ENCODE data around the gene TMEM39B. TPM values are rescaled to one million over a fixed set of nuclear protein-coding genes. Genes with fewer than 3 reads are reported as not detected.
A peak's percentile ranks its signal among the peaks of the same experiment; 100 is the strongest.

Gene TMEM39B
- total and polyA plus RNA-seq, 2 donors (not counting 3 experiments of a cell fraction or from before 2014, with no cell fraction given) = 47.3 to 64.3 TPM

DNA sequence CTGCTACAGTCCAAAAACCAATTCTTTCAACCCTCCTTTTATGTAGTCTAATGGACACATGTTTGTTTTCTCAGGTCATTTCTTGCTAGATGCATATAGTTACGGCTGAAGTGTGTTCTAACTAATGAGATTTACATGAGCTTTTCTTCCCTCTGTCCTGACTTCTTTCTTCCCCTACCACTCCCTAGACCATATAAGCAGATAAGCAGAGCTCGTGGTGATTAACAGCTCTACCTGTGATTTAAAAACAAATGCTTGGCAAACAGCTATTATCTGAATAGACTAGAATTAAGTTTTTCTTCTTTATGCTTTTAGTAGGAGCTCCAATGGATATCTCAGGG is 40.5 kb upstream of the TMEM39B start:
- Histone ChIP-seq H3K27me3 (ENCODE audit: control insufficient read depth in 2 of 2, insufficient read depth in 2 of 2, low read length in 2 of 2) (no peaks in the 10 kb centered on the region), H3K9me1 (replicated peaks; ENCODE audit: control insufficient read depth, extremely low read depth, insufficient read depth, low read length) (no peaks in the 10 kb centered on the region), H4K20me1 (replicated peaks; ENCODE audit: control insufficient read depth, extremely low read depth, insufficient read depth, low read length) (peaks cover 22% of the 10 kb centered on the region), H3K4me1 (ENCODE audit: control insufficient read depth, extremely low read depth, insufficient read depth, low read length) (peaks cover 16% of the 10 kb centered on the region), H3K27ac (ENCODE audit: insufficient read depth, low read depth, low read length) (peak overlapping the region; percentile 31), H2AFZ (ENCODE audit: low read depth, low read length) (no peak overlapping the region), H3K36me3 (ENCODE audit: control insufficient read depth in 2 of 2, extremely low read depth in 1 of 2, insufficient read depth in 2 of 2, low read length in 2 of 2) (peaks cover 21 to 25% of the 10 kb centered on the region in 2 experiments), H3K79me2 (ENCODE audit: control insufficient read depth, insufficient read depth, low read length) (peaks cover 94% of the 10 kb centered on the region), H3K4me2 (ENCODE audit: insufficient read depth, low read length) (no peak overlapping the region), H3K9me3 (replicated peaks; ENCODE audit: control insufficient read depth, insufficient read depth, low read length) (no peaks in the 10 kb centered on the region), H3K9ac (replicated peaks; ENCODE audit: extremely low read depth, insufficient read depth, low read length) (no peak overlapping the region), H3K4me3 (replicated peaks in 1 of 3; ENCODE audit: insufficient read depth in 1 of 3, low read depth in 1 of 3, low read length in 3 of 3) (no peak overlapping the region)
- FAIRE-seq (no peak), DNase-seq (ENCODE audit: low read depth, low spot score) (no peak)
- ChIA-PET CTCF (interaction anchor here (0.7 to 2.0 kb wide), 6 partner anchors 9 to 68 kb away, joined by 3 to 6 read pairs (median 4); no protein-coding TSS in a partner anchor), POLR2A (no interaction called here)
- dilution Hi-C loops (cut with MboI; ENCODE audit: extremely low pct_ligation_motif_present, low sequenced_read_pairs) = no loop called here
- no peak for TF ChIP-seq JUN (IDR thresholded peaks at IDR 0.05; ENCODE audit: borderline replicate concordance, insufficient read depth, insufficient read length, low read depth)
- intact Hi-C loops (cut with micrococcal nuclease) = no loop called here
- no TSS peak for BruUV-seq (replicated peaks)

DNA sequence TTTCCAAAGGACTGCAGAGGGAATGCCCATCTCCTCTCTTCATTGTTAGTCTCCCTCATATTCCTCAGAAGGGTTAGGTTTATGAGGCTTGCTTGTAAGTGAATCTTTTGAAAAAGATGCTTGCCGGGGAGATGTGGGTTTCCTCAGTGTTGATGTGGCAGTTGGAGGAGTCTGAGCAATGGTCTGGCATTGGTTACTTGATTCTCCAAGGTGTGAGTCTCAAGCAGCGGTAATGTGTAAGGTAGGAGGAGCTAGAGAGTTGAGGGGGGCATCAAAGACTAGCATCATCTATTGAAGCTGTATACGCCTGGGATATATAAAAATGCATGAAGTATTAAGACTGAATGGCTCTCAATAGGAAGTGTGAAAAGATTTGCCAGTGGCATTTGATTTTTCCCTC is 37.6 kb upstream of the TMEM39B start:
- TF ChIP-seq POLR2A (IDR thresholded peaks at IDR 0.05; ENCODE audit: low read depth, low read length) (no peak), EZH2 (IDR thresholded peaks at IDR 0.05; ENCODE audit: borderline replicate concordance, low read depth, low read length, severe bottlenecking) (no peak), FOS (IDR thresholded peaks at IDR 0.05; ENCODE audit: borderline replicate concordance, insufficient read depth, low read length) (no peak), POLR2AphosphoS5 (IDR thresholded peaks at IDR 0.05; ENCODE audit: insufficient read depth, low read depth, low read length) (no peak), JUN (IDR thresholded peaks at IDR 0.05; ENCODE audit: borderline replicate concordance, insufficient read depth, insufficient read length, low read depth) (no peak), MYC (IDR thresholded peaks at IDR 0.05; ENCODE audit: low read depth, low read length) (no peak), GATA2 (IDR thresholded peaks at IDR 0.05; ENCODE audit: insufficient read depth, insufficient read length, low read depth, low read length) (no peak)
- TF ChIP-seq, protein P1, sequence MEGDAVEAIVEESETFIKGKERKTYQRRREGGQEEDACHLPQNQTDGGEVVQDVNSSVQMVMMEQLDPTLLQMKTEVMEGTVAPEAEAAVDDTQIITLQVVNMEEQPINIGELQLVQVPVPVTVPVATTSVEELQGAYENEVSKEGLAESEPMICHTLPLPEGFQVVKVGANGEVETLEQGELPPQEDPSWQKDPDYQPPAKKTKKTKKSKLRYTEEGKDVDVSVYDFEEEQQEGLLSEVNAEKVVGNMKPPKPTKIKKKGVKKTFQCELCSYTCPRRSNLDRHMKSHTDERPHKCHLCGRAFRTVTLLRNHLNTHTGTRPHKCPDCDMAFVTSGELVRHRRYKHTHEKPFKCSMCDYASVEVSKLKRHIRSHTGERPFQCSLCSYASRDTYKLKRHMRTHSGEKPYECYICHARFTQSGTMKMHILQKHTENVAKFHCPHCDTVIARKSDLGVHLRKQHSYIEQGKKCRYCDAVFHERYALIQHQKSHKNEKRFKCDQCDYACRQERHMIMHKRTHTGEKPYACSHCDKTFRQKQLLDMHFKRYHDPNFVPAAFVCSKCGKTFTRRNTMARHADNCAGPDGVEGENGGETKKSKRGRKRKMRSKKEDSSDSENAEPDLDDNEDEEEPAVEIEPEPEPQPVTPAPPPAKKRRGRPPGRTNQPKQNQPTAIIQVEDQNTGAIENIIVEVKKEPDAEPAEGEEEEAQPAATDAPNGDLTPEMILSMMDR (IDR thresholded peaks at IDR 0.05; ENCODE audit: extremely low read depth in 1 of 2, insufficient read depth in 1 of 2, low read depth in 1 of 2, low read length in 2 of 2) = no peak
- TF ChIP-seq, protein P2, sequence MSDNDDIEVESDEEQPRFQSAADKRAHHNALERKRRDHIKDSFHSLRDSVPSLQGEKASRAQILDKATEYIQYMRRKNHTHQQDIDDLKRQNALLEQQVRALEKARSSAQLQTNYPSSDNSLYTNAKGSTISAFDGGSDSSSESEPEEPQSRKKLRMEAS (IDR thresholded peaks at IDR 0.05; ENCODE audit: insufficient read depth, insufficient read length) = no peak
- Histone ChIP-seq H3K27ac (ENCODE audit: insufficient read depth, low read depth, low read length) (no peak overlapping the region), H3K79me2 (ENCODE audit: control insufficient read depth, insufficient read depth, low read length) (peaks cover 86% of the 10 kb centered on the region), H3K36me3 (ENCODE audit: control insufficient read depth in 2 of 2, extremely low read depth in 1 of 2, insufficient read depth in 2 of 2, low read length in 2 of 2) (peaks cover 38 to 39% of the 10 kb centered on the region in 2 experiments), H3K4me3 (replicated peaks in 1 of 3; ENCODE audit: insufficient read depth in 1 of 3, low read depth in 1 of 3, low read length in 3 of 3) (no peak overlapping the region), H3K4me2 (ENCODE audit: insufficient read depth, low read length) (no peak overlapping the region), H3K27me3 (ENCODE audit: control insufficient read depth in 2 of 2, insufficient read depth in 2 of 2, low read length in 2 of 2) (no peaks in the 10 kb centered on the region), H2AFZ (ENCODE audit: low read depth, low read length) (no peak overlapping the region), H4K20me1 (replicated peaks; ENCODE audit: control insufficient read depth, extremely low read depth, insufficient read depth, low read length) (peaks cover 10% of the 10 kb centered on the region), H3K4me1 (ENCODE audit: control insufficient read depth, extremely low read depth, insufficient read depth, low read length) (peaks cover 12% of the 10 kb centered on the region), H3K9me3 (replicated peaks; ENCODE audit: control insufficient read depth, insufficient read depth, low read length) (no peaks in the 10 kb centered on the region), H3K9ac (replicated peaks; ENCODE audit: extremely low read depth, insufficient read depth, low read length) (no peak overlapping the region), H3K9me1 (replicated peaks; ENCODE audit: control insufficient read depth, extremely low read depth, insufficient read depth, low read length) (no peaks in the 10 kb centered on the region)
- CTCF ChIA-PET = interaction anchor here (0.6 to 1.0 kb wide), 4 partner anchors 15 to 914 kb away, joined by 3 read pairs; no protein-coding TSS in a partner anchor
- dilution Hi-C loops (cut with MboI; ENCODE audit: extremely low pct_ligation_motif_present, low sequenced_read_pairs) (no loop called here), intact Hi-C loops (cut with micrococcal nuclease) (no loop called here)
- BruUV-seq (replicated peaks) = no TSS peak
- FAIRE-seq (no peak), DNase-seq (ENCODE audit: low read depth, low spot score) (no peak)
- POLR2A ChIA-PET = no interaction called here
